Measurements from ENCODE around the gene ZFP69.

GRCh38 chr1:40519517-40519916, 42.4 kb downstream of the ZFP69 start:
- no peak for TF ChIP-seq CTCF (IDR thresholded peaks at IDR 0.05; ENCODE audit: low read depth, low read length)
- no peak for TF ChIP-seq POLR2A (IDR thresholded peaks at IDR 0.05; ENCODE audit: extremely low read depth, insufficient read length)
- TF ChIP-seq MAX (IDR thresholded peaks at IDR 0.05; ENCODE audit: low read depth, low read length), result no peak
- TF ChIP-seq MYC (IDR thresholded peaks at IDR 0.05; ENCODE audit: low read depth, low read length), result no peak

All from NB4 (cell line).